Gastrocnemius medialis (tissue), 4 donors: ENCODE data around the gene SMCO2.

Experiments
- POLR2A ChIP-seq, 2 donors: fragments of 450-650 bp; IDR thresholded peaks; one replicate each; pipeline ENCODE4 v1.6.1; 2017; ENCODE audit warnings: antibody characterized with exemption in 2 of 2, mild to moderate bottlenecking in 2 of 2, moderate library complexity in 2 of 2
- TF ChIP-seq, protein P1 (sequence below), 5 experiments: fragments of 450-650 bp in 3 of 5; fragments of 200-600 bp in 2 of 5; sonication (generic) in 2 of 5; IDR thresholded peaks in 4 of 5; conservative IDR thresholded peaks in 1 of 5; 1 replicate in 4 of 5; 2 replicates in 1 of 5; pipeline ENCODE4 v1.5.1; 2016 to 2019; ENCODE audit warnings: antibody characterized with exemption in 5 of 5, mild to moderate bottlenecking in 3 of 5, moderate library complexity in 3 of 5

DNA sequence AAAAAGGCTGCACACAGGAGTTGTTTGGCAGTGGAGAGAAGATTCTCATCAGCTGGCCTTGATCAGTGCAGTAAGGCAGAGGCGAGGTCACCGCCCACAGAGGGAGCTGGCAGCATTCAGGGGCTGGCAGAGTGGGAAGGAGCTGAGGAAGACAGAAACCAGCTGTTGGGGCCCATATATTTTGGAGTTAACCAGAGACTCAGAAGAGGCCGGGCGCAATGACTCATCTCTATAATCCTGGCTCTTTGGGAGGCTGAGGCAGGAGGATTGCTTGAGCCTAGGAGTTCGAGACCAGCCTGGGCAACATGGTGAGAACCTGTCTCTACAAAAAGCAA, 17.7 kb downstream of the SMCO2 start:
- TF ChIP-seq, protein P1, sequence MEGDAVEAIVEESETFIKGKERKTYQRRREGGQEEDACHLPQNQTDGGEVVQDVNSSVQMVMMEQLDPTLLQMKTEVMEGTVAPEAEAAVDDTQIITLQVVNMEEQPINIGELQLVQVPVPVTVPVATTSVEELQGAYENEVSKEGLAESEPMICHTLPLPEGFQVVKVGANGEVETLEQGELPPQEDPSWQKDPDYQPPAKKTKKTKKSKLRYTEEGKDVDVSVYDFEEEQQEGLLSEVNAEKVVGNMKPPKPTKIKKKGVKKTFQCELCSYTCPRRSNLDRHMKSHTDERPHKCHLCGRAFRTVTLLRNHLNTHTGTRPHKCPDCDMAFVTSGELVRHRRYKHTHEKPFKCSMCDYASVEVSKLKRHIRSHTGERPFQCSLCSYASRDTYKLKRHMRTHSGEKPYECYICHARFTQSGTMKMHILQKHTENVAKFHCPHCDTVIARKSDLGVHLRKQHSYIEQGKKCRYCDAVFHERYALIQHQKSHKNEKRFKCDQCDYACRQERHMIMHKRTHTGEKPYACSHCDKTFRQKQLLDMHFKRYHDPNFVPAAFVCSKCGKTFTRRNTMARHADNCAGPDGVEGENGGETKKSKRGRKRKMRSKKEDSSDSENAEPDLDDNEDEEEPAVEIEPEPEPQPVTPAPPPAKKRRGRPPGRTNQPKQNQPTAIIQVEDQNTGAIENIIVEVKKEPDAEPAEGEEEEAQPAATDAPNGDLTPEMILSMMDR (IDR thresholded peaks at IDR 0.05 in 4 of 5, conservative IDR thresholded peaks at IDR 0.05 in 1 of 5), result no peak
- no peak for TF ChIP-seq POLR2A (IDR thresholded peaks at IDR 0.05)
